CD1c-positive myeloid dendritic cell (primary cell): Measurements from ENCODE around the gene NFKB2.

Experiments used
- DNase-seq: peaks from one replicate; pipeline ENCODE4 v3.0.0-alpha.2; 2016; ENCODE audit errors: extremely low spot score

The NFKB2 gene

GRCh38 chr10:102408728-102409603 is 13.5 kb downstream of the NFKB2 start:
- DNase-seq, result peak; percentile 65

- DNase-seq, result no peak
These were observed 14.3 kb downstream of the NFKB2 start for GRCh38 chr10:102409604-102410428.

GRCh38 chr10:102410429-102411073 is 15.0 kb downstream of the NFKB2 start:
- no peak for DNase-seq

GRCh38 chr10:102411341-102412255 is 16.1 kb downstream of the NFKB2 start:
- DNase-seq, result no peak

GRCh38 chr10:102412293-102412692 is 16.8 kb downstream of the NFKB2 start:
- DNase-seq, result no peak

GRCh38 chr10:102413053-102413705 is 17.7 kb downstream of the NFKB2 start:
- DNase-seq, result no peak

- no peak for DNase-seq
These were observed 18.5 kb downstream of the NFKB2 start for GRCh38 chr10:102413806-102414561.

- DNase-seq, result peak; percentile 38
These were observed 19.2 kb downstream of the NFKB2 start for GRCh38 chr10:102414749-102415148.

- DNase-seq, result no peak
These were observed 20.8 kb downstream of the NFKB2 start for GRCh38 chr10:102416283-102416682.

GRCh38 chr10:102416695-102417094 is 21.2 kb downstream of the NFKB2 start:
- no peak for DNase-seq

- peak; percentile 12 for DNase-seq
These were observed 23.2 kb downstream of the NFKB2 start, which contains the start of gene PSD for GRCh38 chr10:102418622-102419268. TSS of gene PSD (minus strand) at chr10:102418785. CDS start at chr10:102417038, 1,747 bp downstream.

- peak; percentile 66 for DNase-seq
These were observed 24.0 kb downstream of the NFKB2 start for GRCh38 chr10:102419269-102420180.

GRCh38 chr10:102420181-102420713 is 24.7 kb downstream of the NFKB2 start:
- DNase-seq, result no peak

GRCh38 chr10:102420714-102421506 is 25.4 kb downstream of the NFKB2 start, which contains the start of gene FBXL15:
TSS of gene FBXL15 (plus strand) at chr10:102420836. CDS start at chr10:102421130, 294 bp downstream.
- peak; percentile 99 for DNase-seq

GRCh38 chr10:102421507-102421756 is 25.9 kb downstream of the NFKB2 start:
- no peak for DNase-seq

- peak; percentile 43 for DNase-seq
These were observed 26.4 kb downstream of the NFKB2 start for GRCh38 chr10:102421757-102422512.
